Endothelial cell of umbilical vein (primary cell): ENCODE results near the gene RNASEH2C. TPM values are rescaled to one million over a fixed set of nuclear protein-coding genes. Genes with fewer than 3 reads are reported as not detected.
"Not testable (repeated sequence)": the region's sequence is repeated elsewhere in the genome, so short reads cannot be mapped to it uniquely, and the experiment has no call there.

ENCODE experiments used
- BruUV-seq: library from RNA; stranded (reverse); fragments of 400-500 nt; replicated peaks from 2 replicates; lab custom pipeline; 2021; lab: Mats Ljungman, UMichigan
- CTCF ChIA-PET: fragments of 300-600, 350-600 bp; sonication (Branson Sonifier 250); formaldehyde crosslinking; loops from one replicate; lab custom pipeline; 2021; ENCODE audit warnings: antibody characterized with exemption, inconsistent platforms; lab: Charles Lee
- POLR2A ChIA-PET: fragments of 300-600, 350-600 bp; sonication (Branson Sonifier 250); formaldehyde crosslinking; loops from one replicate; lab custom pipeline; 2021; ENCODE audit warnings: antibody characterized with exemption, inconsistent platforms; lab: Charles Lee
- DNase-seq: peaks from one replicate; pipeline ENCODE4 v3.0.0-alpha.2; 2011; ENCODE audit warnings: low read depth, low spot score
- FAIRE-seq: peaks from 2 replicates; lab custom pipeline; 2011; peaks lifted over from hg19 to GRCh38; lab: Jason Lieb, UNC
- H2AFZ ChIP-seq: 2 replicates; pipeline ENCODE4 v1.6.0; 2012; ENCODE audit warnings: low read depth, low read length, control low read depth, inconsistent platforms
- H3K27ac ChIP-seq: 2 replicates; pipeline ENCODE4 v1.5.1; 2011; ENCODE audit warnings: low read depth, mild to moderate bottlenecking, control low read depth, low read length, moderate library complexity; ENCODE audit not compliant: insufficient read depth
- H3K27me3 ChIP-seq, 2 experiments: 2 replicates each; pipeline versions ENCODE4 v1.6.0 to v1.6.1; 2011; ENCODE audit warnings: low read length in 2 of 2, mixed read lengths in 1 of 2; ENCODE audit not compliant: control insufficient read depth in 2 of 2, insufficient read depth in 2 of 2
- H3K36me3 ChIP-seq, 2 experiments: 2 replicates in 1 of 2; 3 replicates in 1 of 2; pipeline ENCODE4 v1.5.1; 2011; ENCODE audit warnings: low read length in 2 of 2, mild to moderate bottlenecking in 1 of 2, moderate library complexity in 1 of 2; ENCODE audit not compliant: control insufficient read depth in 2 of 2, insufficient read depth in 2 of 2; ENCODE audit errors: extremely low read depth in 1 of 2
- H3K4me1 ChIP-seq: 3 replicates; pipeline ENCODE4 v1.5.1; 2011; ENCODE audit warnings: mild to moderate bottlenecking, low read length; ENCODE audit not compliant: control insufficient read depth, insufficient read depth; ENCODE audit errors: extremely low read depth
- H3K4me2 ChIP-seq: 2 replicates; pipeline ENCODE4 v1.6.1; 2011; ENCODE audit warnings: low read length, control low read depth, mixed read lengths; ENCODE audit not compliant: insufficient read depth
- H3K4me3 ChIP-seq, 3 experiments: fragments of 200-600 bp in 1 of 3; sonication (generic), shearing (Covaris generic) in 1 of 3; replicated peaks in 1 of 3; 2 replicates each; pipeline ENCODE4 v1.5.1; 2011 to 2016; ENCODE audit warnings: control low read depth in 3 of 3, low read length in 3 of 3, mild to moderate bottlenecking in 2 of 3, inconsistent platforms in 1 of 3, low read depth in 1 of 3, moderate library complexity in 1 of 3; ENCODE audit not compliant: insufficient read depth in 1 of 3
- H3K79me2 ChIP-seq: 2 replicates; pipeline ENCODE4 v1.6.0; 2012; ENCODE audit warnings: low read length, inconsistent platforms; ENCODE audit not compliant: control insufficient read depth, insufficient read depth
- H3K9ac ChIP-seq: replicated peaks from 2 replicates; pipeline ENCODE3; 2011; ENCODE audit warnings: low read length, control low read depth; ENCODE audit not compliant: insufficient read depth; ENCODE audit errors: extremely low read depth
- H3K9me1 ChIP-seq: replicated peaks from 3 replicates; pipeline ENCODE4 v1.6.0; 2011; ENCODE audit warnings: mild to moderate bottlenecking, low read length; ENCODE audit not compliant: control insufficient read depth, insufficient read depth; ENCODE audit errors: extremely low read depth
- H3K9me3 ChIP-seq: replicated peaks from 2 replicates; pipeline ENCODE4 v1.5.1; 2012; ENCODE audit warnings: low read length, inconsistent platforms; ENCODE audit not compliant: control insufficient read depth, insufficient read depth
- H4K20me1 ChIP-seq: replicated peaks from 2 replicates; pipeline ENCODE3; 2011; ENCODE audit warnings: mild to moderate bottlenecking, low read length; ENCODE audit not compliant: control insufficient read depth, insufficient read depth; ENCODE audit errors: extremely low read depth
- CTCF ChIP-seq, 2 donors: IDR thresholded peaks; 1 replicate in 1 of 2; 2 replicates in 1 of 2; pipeline ENCODE4 v1.5.1; 2011; ENCODE audit warnings: low read length in 2 of 2, mild to moderate bottlenecking in 2 of 2, moderate library complexity in 2 of 2, control low read depth in 1 of 2, inconsistent platforms in 1 of 2, low read depth in 1 of 2; ENCODE audit not compliant: insufficient read depth in 1 of 2; ENCODE audit errors: extremely low read depth in 1 of 2
- EZH2 ChIP-seq: IDR thresholded peaks from 2 replicates; pipeline ENCODE4 v1.6.1; 2012; ENCODE audit warnings: borderline replicate concordance, low read depth, mild to moderate bottlenecking, moderate library complexity, low read length, inconsistent platforms; ENCODE audit not compliant: severe bottlenecking
- FOS ChIP-seq: IDR thresholded peaks from 2 replicates; pipeline ENCODE4 v1.6.1; 2011; ENCODE audit warnings: mild to moderate bottlenecking, low read length, moderate library complexity, borderline replicate concordance; ENCODE audit not compliant: insufficient read depth
- GATA2 ChIP-seq: IDR thresholded peaks from 2 replicates; pipeline ENCODE4 v1.7.0; 2011; ENCODE audit warnings: low read depth, mild to moderate bottlenecking, moderate library complexity, mixed read lengths, low read length; ENCODE audit not compliant: insufficient read length, insufficient read depth
- JUN ChIP-seq: IDR thresholded peaks from 2 replicates; pipeline ENCODE4 v1.6.1; 2011; ENCODE audit warnings: borderline replicate concordance, low read depth; ENCODE audit not compliant: insufficient read length, insufficient read depth
- MAX ChIP-seq: IDR thresholded peaks from 2 replicates; pipeline ENCODE4 v1.6.1; 2011; ENCODE audit not compliant: insufficient read depth, insufficient read length
- MYC ChIP-seq: IDR thresholded peaks from one replicate; pipeline ENCODE4 v1.6.1; 2011; ENCODE audit warnings: mild to moderate bottlenecking, low read depth, low read length
- POLR2A ChIP-seq: IDR thresholded peaks from 2 replicates; pipeline ENCODE4 v1.6.1; 2012; ENCODE audit warnings: low read depth, mild to moderate bottlenecking, control low read depth, low read length
- POLR2AphosphoS5 ChIP-seq: IDR thresholded peaks from 2 replicates; pipeline ENCODE4 v1.6.1; 2012; ENCODE audit warnings: low read depth, mild to moderate bottlenecking, control low read depth, low read length, moderate library complexity; ENCODE audit not compliant: insufficient read depth
- dilution Hi-C: fragments of 300-500 bp; cut with MboI; formaldehyde crosslinking; loops from one replicate; pipeline ENCODE4 v1.15.0; 2019; ENCODE audit warnings: low sequenced_read_pairs; ENCODE audit not compliant: extremely low pct_ligation_motif_present
- intact Hi-C: fragments of 100-400 bp; cut with micrococcal nuclease; formaldehyde crosslinking; loops from one replicate; pipeline ENCODE4 v1.10.0; 2022
- polyA plus RNA-seq, 4 experiments: library from polyadenylated mRNA; depleted of rRNA in 3 of 4; stranded (reverse) in 3 of 4; unstranded in 1 of 4; fragments of >200 nt; gene quantifications; 2 replicates each; pipeline versions ENCODE4 v1.2.1 to v1.2.3, GENCODE V29; 2011 to 2012; ENCODE audit warnings: missing spikeins in 1 of 4
- total RNA-seq: library from RNA; stranded (reverse); gene quantifications from 2 replicates; pipeline ENCODE4 v1.2.3, GENCODE V29; 2021

Gene RNASEH2C
- total and polyA plus RNA-seq, 2 donors (not counting 3 experiments of a cell fraction or from before 2014, with no cell fraction given), result 62.0 to 110 TPM

- H3K9ac ChIP-seq, H3K9me3 ChIP-seq, H3K36me3 ChIP-seq, POLR2A ChIA-PET, H3K79me2 ChIP-seq, H4K20me1 ChIP-seq, H3K9me1 ChIP-seq, H3K27ac ChIP-seq, H3K4me1 ChIP-seq, H3K4me3 ChIP-seq, H3K4me2 ChIP-seq, H3K27me3 ChIP-seq, BruUV-seq, dilution Hi-C loops, FAIRE-seq: not testable (repeated sequence)
- peak; percentile 37 for DNase-seq
- intact Hi-C loops, result loop anchor here (1.0 kb wide), 1 partner anchor 80 kb away; no protein-coding TSS in a partner anchor
- peak; percentile 38 to 51 for TF ChIP-seq CTCF (IDR thresholded peaks at IDR 0.05; ENCODE audit: extremely low read depth in 1 of 2, insufficient read depth in 1 of 2, low read depth in 1 of 2, low read length in 2 of 2)
- CTCF ChIA-PET, result interaction anchor here (0.7 to 3.5 kb wide), 20 partner anchors 13 to 338 kb away, joined by 3 to 24 read pairs (median 6); partner anchors contain the start of gene RNASEH2C
- H2AFZ ChIP-seq, result peak overlapping the region; percentile 52
Measured at GRCh38 chr11:65706303-65706763, 14.3 kb downstream of the RNASEH2C start.

- no peak for FAIRE-seq
- Histone ChIP-seq H3K27ac (no peak overlapping the region), H3K9ac (no peak overlapping the region), H3K27me3 (peaks cover 8 to 12% of the 10 kb centered on the region in 2 experiments), H3K9me3 (no peaks in the 10 kb centered on the region), H3K4me3 (no peak overlapping the region), H3K4me2 (no peak overlapping the region), H3K79me2 (no peaks in the 10 kb centered on the region), H2AFZ (no peak overlapping the region), H3K9me1 (no peaks in the 10 kb centered on the region), H4K20me1 (no peaks in the 10 kb centered on the region), H3K36me3 (no peaks in the 10 kb centered on the region), H3K4me1 (no peaks in the 10 kb centered on the region)
- POLR2A ChIA-PET, result no interaction called here
- dilution Hi-C loops, result no loop called here
- intact Hi-C loops, result no loop called here
- no peak for DNase-seq
- BruUV-seq, result no TSS peak
- CTCF ChIA-PET, result interaction anchor here (0.9 to 2.5 kb wide), 4 partner anchors 10 to 114 kb away, joined by 3 to 13 read pairs (median 6); no protein-coding TSS in a partner anchor
- TF ChIP-seq FOS (no peak), MAX (no peak), JUN (no peak), CTCF (IDR thresholded peaks at IDR 0.05; ENCODE audit: extremely low read depth in 1 of 2, insufficient read depth in 1 of 2, low read depth in 1 of 2, low read length in 2 of 2) (no peak), POLR2AphosphoS5 (no peak), GATA2 (no peak), EZH2 (no peak), POLR2A (no peak), MYC (no peak)
Measured at GRCh38 chr11:65703846-65704245, 16.8 kb downstream of the RNASEH2C start.
